Suppressor macrophage treated with lipopolysaccharide for 4 hours (primary cell): Measurements from ENCODE around the gene TMEM18.

Source experiments
- DNase-seq: peaks from one replicate; pipeline ENCODE4 v3.0.0-alpha.2; 2020

Gene TMEM18

DNA sequence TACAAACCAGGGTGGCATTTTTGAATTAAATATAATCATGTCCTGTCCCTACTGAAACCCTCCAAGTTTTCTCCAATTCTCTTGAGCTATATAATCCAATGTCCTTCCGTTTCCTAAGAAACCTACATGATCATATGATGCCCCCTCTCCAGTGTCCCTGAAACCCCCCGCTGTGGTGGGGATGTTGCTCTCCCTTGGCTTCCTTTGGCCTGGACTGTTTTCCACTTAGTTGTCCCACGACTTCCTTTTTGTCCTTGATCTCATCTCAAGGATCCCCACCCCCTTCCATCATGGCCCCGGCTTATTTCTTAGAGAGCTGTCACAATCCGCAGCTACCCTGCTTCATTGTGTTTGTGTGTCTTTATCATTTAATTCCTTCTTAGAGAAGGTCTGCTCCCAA, 43.8 kb downstream of the TMEM18 start:
- no peak for DNase-seq

DNA sequence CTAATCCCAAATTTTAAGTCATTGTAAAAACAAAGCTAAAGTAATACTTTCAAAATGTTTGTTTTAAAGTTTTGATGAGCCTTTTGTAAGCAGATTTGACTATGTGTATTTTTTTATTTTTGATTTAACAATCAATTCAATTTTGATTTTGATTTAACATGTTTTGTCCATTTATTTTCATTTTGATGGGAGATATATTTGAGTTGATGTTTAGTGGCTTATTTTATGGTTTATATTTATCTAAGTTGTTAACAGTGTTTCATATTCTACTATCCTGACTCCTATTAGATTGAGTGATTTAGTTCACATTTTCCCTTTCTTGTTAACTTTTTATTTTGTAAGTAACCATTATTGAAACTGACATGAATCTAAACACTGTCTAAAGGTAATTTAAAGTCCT, 44.7 kb downstream of the TMEM18 start:
- no peak for DNase-seq

DNA sequence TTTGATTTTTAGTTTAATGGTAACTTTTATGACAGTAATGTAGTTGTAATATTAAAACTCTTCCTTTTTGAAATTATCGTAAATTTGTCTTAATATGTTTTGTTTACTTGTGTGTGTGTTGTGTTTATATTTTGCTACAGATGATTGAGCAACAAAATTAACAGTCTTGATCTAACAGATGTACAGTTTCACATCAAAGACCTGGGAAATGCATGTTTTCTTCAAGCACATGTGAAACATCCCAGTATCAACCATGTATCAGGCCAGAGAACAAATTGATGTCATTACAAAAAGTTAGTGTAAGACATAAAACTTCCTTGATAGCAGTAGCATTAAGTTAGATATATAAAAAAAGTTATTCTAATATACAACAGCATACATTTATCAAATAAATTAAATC, 45.5 kb downstream of the TMEM18 start:
- no peak for DNase-seq

DNA sequence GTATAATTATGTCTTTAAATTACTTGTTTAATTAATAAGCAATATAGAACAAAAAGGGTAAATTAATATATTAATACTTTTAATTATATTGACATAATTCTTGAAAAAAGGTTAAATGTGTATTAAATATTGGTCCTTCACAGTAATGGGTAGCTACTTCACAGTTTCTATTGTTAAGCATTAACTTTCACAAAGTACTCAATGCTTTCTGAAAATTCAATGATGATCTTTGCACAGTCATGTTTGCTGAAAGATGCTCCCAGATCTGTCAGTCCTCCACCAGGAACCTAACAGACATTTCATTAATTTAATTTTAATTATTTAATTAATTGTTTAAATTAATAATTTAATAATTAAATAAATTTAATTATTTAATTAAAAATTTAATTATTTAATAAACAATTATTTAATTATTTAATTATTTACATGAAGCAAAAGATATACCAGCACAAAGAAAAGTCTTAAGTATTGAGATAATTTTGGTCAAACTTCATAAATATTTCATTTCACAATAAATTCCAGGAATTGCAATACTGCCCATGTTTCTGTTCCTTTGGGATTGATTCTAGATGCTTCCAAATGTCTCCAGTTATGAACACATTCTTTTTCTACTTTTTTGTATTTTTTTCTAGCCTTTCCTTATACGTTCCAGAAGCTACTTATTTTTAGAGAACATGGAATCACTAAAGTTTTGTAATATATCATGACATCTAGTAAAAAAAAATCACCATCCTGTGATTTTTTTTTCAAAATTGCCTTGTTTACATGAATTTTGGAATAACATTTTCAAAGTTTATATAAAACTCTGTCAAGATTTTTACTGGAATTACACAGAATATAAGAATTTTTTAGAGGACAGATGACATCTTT, 46.5 kb downstream of the TMEM18 start:
- no peak for DNase-seq

DNA sequence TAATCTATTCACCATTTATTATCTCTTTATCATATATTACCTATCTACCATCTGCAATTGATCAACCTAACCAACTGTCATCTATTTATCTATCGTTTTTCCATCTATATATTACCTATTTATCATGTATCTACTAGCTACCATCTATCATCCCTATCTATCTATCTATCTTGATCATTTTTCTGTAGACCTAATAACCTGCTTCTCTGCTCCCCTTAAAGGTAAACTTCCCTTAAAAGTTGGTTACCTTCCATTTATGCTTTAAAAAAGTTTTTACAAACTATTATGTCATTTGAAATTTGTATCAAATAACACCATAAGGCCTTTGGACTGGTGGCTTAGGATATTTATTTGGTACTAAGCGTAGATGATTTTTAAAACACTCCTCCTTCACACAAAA, 47.2 kb downstream of the TMEM18 start:
- no peak for DNase-seq

DNA sequence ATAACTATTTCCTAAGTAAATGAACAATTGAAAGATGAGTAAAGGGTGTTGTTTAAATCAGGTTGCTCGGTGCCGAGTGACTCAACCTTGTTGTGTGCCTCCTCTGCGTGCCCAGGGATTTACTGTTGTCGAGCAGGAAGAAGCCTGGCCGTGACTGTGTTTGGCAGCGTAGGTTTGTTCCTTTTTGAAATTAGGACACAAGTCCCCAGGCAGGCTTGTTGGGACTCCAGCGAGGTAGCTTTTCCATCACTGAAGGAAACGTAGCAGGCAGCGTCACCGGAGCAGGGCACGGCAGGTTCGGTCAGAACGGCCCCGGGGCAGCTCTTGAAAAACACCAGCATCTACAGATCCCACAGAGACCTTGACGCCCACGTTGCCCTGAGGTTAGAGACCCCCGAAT, 48.6 kb downstream of the TMEM18 start:
- DNase-seq = no peak

DNA sequence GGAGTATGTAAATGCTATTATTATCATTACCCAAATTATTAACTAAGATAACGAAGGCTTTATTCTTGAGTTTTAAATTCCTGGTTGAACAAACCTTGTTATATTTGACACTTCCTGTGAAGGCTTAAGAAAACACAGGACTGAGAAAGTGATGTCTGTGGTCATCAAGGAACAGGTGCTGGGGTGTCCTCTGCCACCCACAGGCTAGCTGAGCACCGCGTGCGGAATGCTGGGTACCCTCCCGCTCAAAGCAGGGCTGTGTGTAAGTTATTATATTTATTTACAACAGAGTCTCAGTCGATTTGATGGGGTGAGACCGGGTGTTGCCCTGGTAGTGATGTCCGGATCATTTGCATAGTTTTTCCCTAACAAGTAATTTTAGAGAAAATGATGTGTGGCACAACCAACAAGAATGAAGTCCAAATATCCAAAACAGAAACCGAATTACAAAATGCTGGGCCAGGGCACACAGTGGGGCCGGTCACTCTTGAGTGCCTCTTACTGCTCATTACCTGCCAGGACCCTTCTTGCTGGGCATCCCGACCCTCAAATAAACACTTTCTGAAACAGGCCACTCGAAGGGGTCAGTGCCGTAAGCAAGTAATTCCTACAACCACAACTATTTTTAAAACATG, 49.2 kb downstream of the TMEM18 start:
- DNase-seq = no peak

DNA sequence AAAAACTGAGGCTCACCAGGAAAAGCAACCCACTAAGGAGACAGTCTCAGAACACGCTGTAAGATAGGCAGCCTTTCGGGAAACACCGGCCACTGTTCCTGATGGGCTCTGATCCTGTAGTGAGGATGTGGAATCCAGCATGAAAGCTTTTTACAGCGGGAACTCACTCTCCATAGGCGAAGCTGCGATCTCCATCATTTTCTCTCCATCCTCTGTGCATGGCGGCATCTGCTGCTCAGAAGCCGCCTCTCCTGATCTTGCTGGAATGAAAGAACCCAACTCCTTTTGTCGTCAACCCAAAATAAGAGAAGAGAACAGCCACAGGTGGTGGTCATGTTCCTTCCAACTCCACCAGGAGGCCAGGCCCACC, 49.9 kb downstream of the TMEM18 start:
- DNase-seq = no peak

DNA sequence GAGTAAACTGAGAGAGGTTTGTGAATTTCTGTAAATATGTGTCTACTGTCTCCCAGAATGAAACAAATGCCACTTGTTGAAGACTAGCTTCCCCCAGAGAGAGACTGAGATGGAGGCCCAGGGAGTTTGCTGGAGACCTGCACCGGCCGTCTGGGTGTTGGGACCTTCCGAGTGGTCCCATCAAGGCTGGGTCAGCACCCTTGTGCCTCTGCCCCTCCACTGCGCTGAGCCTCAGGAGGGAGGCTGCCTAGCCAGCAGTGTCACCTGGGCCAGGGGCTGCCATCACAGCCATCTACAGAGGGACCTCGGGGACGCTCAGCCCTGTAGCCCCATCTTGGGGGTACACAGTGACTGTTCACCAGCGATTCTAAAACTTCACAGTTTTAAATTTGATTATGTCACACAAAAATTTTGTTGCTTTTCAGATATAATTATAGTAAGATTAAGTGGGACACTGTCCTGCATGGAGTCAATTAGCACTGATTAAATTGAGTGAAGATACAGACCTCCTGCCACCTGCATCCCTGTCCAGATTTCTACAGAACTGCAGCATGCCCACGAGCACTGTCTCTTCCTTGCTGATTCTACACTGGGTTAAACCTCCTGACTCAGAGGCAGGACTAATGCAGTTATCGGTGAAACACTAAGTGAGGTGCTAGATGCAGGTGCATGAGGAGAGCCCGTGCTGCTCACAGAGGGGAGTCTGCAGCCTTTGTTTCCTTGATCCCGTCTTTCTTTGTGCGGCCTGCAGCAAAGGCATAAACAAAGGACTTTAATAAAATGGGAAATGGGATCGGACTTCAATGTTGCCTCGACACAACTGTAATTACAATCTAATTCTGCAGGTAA, 50.5 kb downstream of the TMEM18 start:
- no peak for DNase-seq

DNA sequence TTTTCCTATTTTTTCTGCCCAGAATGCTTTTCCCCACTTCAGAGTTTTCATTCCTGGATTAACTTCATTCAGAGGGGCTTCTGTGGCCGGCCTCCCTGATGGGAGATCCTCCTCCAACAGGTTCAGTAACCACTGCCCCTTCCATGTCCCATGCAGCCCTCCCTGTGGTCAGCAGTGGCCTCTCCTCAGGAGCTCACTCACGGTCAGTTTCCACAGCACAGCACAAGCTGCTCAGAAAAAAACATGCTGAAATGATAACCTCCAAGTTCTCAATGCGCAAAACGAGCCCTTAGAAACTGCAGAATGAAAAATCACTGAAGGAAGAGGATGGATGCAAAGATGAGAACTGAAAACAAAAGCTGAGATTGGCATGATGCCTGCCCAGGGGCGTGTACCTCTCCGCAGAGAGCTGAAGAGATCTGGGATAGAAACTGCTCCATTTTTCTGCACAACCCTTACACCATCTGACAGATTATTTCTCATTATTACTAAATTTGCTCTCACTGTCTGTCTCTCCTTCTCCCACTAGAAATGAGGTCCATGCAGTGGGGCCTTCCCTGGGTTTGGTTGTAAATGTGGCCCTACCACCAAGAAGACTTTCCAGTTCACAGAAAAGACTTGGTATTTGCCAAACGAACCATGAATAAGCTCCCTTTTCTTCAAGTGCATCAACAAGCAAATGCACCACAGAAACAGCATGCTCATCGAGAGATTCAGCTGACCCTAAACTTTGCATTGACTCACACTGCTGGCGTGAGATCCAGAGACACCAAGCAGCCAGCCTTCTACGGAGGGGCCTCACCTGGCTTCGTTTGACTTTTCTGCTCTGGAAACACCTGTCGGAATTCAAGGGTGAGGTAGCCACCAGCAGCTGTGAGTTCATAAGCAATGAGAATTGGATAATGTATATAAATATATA, 51.5 kb downstream of the TMEM18 start:
- DNase-seq = no peak

DNA sequence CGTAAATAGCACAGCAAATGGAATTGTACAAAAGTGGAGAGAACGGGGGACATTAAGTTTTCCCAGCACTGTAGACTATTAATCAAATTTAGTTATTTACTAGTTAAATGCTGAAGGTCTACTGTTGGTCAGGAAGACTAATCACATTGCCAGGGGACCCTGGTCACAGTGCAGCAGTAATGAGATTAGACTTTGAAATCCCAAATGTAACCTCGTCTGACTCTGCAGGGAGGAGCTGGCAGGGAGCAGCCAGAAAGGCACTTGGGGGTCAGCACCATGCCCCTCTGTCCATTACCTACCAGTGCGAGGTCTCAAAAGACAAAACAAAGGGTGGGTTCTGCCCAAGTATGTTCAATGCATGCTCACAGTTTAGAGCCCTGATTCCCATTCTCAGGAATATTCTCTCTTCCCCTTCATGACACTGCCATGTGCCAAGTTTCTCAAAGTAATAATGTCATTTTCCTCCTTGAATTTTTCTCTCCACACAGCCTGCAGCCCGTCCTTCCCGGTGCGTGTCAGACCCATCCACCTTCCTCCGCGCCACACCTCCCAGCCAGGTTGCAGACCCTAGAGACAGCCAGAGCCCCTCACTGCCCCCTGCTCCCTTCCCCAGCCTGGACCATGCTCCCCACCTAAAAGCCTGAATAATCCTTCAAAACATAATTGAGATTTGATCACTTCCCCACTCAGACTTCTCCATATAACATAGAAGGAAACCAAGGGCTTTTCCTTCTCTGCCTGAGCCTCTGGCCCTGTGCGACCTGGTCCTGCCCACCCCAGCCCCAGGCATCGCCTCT, 52.5 kb downstream of the TMEM18 start:
- no peak for DNase-seq

DNA sequence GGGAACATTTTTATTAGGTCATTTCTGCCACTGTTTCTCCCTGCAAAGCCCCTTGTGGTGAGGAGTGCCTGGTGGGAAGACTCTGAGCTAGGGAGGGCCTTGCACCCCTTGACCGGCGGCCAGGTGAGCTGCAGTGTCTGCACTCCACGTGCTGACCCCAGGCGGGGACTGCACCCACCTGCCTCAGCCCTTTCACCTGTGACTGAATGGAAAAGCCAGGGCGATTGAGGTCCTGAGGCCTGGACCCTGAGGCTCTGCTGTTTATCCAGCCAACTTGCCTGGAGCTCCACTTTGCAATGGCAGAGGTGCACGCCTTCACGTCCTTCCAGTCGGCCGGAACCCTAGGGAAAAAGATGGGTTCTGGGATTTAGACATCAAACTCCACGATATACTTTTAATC, 53.1 kb downstream of the TMEM18 start:
- no peak for DNase-seq

DNA sequence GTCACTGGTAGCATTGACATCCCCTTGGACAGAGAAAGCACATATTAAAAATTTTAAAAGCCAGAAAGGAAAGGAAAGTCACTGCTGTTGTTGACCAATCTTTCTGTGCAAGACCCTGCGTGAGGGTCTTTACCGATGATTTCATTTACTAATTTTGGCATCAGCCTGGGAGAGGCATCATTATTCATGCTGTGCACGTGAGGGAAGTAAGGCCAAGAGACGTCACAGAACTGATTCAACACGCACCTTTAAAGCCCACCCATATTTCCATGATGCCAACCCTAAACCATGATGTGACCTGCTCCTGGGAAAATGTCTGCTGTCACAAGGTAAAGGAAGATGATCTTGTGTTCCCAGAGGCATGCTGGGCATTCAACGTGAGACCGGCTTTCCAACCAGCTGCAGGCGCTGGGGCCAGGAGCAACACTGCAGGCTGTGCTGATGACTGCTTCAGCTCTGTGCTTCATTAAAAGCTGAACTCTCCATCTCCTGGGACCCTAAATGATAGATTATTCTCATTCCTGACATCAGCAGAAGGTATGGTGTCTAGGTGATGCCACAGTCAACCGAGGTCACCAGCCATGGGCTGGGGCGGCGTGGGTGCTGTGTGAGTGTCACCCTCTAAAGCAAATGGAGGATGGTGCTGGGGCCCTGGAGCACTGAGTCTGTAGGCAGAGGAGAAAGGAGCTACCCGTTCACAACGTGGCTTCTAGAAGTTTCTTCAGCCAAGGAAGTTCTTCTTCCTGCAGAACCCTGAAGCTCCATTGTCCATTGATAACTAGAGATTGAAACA, 53.9 kb downstream of the TMEM18 start:
- DNase-seq = no peak

DNA sequence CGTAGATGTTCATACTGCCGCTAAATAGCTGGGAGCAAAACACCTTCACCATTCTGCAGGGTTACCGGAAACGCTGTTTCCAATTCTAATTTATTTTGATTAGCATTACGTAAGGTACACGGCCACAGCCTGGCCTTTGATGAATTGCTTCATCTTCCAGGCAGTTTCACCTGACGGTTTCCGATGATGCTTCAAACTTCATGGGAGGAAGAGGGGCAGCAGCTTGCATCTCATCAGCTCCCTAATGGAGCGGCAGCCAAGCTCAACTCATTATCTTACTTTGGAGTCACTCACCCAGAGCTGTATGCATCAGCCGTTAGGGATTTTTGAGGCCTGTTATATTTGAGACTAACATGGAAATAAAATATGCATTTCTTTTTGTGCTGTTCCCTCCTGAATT, 54.8 kb downstream of the TMEM18 start:
- DNase-seq = no peak

DNA sequence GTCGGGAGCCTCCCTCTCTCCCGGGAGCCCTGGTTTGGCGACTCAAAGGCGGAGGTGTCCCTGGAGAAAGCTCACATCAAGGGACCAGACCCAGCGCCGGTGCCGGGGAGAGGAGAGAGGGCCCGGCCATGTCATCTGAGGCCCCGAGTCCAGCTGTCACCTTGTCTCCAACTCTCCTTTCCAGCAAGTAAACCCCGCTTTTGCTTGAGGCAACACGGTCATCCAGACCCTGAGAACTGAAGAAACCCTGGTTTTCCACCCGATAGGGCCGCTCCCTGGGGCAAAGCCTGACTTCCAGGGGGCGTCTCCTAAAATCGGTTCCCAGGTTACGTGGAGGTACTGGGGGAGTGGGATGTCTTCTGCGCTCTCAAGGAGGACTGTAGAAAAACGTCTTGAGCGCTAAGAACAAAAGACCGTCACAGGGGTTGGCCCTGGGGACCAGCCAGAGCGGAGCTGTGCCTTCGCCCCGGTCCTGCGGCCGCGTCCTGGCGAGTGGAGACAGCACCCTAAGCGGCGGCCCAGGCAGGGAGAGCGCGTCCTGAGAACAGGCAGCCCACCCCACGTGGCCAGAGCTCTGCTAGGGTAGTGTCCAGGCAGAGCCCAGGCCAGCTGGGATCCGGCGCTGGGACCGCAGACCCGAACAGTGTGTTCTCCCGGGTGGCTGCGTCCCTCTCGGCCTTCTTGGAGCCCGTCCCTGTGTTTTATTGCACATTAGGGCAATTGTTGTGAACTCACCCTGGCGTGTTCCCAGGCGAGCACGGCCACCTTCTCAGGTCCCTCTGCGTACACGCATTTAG, 55.7 kb downstream of the TMEM18 start:
- no peak for DNase-seq

DNA sequence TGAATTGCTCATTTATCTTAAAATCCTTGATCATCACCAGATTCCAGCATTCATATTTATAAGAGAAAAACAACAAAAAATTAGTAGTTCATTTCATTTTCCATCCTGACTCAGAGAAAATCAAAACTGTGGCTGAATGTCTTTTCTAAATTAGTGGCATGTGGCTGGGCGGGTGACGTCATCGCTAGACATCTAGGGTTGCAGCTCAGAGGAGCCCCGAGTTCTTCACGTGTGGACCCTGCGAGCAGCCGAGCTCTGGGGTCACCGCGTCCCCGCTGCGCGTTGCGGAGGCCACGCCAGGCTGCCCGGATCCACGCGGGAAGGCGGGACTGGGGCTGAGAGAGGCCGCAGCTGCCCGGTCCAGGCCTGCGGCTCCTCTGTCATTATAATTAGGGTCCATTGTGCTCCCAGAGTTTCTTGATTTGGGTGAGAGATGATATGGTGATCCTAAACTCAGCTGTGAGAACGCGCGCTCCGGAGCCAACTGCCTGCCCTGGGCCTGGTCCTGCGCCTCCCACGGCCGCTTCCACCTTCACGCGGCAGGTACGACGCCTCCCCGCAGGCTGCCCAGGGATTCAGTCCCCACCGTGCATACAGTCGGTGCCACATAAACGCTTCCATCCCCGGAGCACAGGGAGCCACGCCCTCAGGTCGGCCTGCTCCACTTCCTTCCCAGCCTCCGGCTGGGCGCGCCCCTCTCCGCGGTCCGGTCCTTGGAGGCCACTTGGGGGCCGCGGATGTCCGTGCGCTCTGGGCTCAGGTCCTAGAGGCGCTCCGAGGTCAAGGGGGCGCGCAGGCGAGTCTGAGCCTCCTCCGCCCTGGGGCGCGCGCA, 56.5 kb downstream of the TMEM18 start:
- DNase-seq = no peak

DNA sequence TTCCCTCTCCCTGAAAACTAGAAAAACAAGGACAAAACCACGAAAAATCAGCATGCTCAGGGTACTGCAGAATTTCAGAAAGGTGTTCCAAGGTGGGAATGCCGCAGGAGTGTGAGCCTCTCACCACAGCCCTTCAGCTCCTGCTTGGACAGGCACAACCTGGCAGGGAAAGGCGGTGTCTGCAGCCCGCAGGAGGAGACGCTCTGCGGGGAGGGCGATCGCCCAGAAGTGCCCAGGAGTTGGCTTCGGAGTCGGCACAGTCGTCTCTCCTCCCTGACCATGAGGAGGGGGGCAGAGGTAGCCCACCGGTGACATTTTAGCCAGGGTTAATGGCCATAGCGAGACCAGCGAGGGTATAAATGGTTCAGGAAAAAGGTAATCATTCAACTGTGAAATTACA, 57.2 kb downstream of the TMEM18 start:
- DNase-seq = no peak

DNA sequence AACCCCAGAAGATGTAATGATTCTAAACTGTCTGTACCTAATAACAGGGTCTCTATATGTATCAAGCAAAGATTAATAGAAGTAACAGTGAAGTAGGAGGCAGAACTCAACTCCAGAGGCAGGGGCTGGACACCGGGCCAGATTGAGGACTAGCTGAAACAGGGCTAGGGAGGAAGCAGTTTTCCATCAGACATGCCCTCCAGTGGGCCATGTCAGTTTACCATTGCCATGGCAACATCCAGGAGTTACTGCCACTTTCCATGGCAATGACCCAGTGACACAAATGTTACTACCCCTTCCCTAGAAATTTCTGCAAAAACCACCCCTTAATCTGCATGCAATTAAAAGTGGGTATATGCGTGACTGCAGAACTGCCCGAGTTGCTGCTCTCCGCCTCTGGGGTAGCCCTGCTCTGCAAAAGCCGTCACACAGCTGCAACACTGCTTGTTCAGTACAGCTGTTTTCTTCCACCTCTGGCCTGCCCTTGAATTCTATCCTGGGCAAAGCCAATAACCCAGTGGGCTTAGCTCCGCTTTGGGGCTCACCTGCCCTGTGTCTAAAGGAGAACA, 58.7 kb downstream of the TMEM18 start:
- DNase-seq = no peak

DNA sequence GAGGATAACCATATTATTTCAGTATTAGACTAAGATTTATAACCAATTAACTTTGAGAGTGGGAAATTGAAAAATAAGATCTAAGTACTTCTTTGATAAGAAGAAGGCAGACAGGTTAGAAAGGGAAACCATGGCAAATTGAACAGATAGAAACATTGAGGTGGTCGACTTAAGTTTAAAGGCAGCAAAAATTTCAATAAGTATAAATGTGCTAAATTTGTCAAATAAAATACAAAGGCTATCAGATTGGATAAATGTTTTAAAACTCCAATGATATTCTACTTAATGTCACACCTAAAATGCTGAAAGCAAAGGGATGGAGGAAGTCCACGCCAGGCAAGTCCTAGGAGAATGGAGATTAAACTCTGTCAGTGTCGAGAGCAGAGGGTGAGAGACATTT, 59.2 kb downstream of the TMEM18 start:
- no peak for DNase-seq
